HG03521 (cell line): Measurements from ENCODE around the gene XBP1.
A peak's percentile ranks its signal among the peaks of the same experiment; 100 is the strongest.
"Not testable (repeated sequence)": the region's sequence is repeated elsewhere in the genome, so short reads cannot be mapped to it uniquely, and the experiment has no call there.

Experiments used
- ATAC-seq: cut with Tn5 transposase; IDR thresholded peaks from one replicate; pipeline ENCODE4 v1.9.1; 2021; ENCODE audit warnings: mild to moderate bottlenecking, moderate library complexity; ENCODE audit not compliant: unreplicated experiment

Gene XBP1

GRCh38 chr22:28793976-28794584 lies 6.3 kb downstream of the XBP1 start:
- ATAC-seq = no peak

DNA sequence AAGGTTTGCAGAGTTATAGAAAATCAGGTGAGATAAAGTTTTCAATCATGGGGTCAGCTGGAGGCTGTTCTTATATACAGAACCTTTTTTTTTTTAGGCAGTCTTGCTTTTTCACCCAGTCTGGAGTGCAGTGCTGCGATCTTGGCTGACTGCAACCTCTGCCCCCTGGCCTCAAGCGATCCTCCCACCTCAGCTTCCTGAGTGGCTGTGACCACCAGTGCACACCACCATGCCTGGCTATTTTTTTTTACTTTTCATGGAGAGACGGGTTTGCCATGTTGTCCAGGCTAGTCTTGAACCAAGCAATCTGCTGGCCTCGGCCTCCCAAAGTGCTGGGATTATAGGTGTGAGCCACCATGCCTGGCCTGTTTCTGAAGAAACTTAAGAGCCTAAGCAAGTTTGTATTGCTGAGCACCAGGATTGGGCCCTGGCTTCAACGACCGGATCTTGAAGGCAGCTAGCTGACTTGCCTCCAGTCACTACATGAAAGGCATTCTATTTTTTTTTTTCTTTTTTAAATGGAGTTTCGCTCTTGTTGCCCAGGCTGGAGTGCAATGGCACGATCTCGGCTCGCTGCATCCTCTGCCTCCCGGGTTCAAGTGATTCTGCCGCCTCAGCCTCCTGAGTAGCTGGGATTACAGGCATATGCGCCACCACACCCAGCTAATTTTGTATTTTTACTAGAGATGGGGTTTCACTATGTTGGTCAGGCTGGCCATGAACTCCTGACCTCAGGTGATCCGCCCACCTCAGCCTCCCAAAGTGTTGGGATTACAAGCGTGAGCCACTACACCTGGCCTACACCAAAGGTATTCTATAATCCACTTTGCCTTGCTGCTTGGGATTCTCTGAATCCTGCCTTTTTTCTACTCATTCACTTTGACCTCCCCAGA lies 7.6 kb downstream of the XBP1 start:
- ATAC-seq = peak; percentile 26

DNA sequence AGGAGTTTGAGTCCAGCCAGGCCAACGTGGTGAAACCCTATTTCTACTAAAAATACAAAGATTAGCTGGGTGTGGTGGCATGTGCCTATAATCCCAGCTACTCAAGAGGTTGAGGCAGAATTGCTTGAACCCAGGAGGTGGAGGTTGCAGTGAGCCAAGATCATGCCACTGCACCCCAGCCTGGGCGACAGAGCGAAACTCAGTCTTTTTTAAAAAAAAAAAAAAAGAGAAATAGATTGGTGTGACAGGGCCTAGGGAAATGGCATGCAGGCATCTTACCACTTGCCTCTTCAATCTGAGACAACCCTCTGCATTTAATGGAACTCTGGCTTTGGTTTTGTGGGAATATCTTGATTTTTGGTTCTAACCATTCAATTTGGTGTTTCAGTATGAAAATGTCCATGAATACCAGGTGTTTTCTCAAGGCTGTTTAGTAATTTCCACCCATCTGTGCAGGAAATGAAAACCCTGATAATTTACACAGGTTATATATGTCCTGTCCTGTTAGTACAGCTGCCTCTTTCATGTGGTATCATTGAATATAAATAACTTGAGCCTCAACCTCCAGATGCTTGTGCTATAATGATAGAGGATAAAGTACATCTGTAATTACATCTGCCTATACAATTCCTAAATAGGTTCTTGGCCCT lies 8.4 kb downstream of the XBP1 start:
- peak; percentile 51 for ATAC-seq

DNA sequence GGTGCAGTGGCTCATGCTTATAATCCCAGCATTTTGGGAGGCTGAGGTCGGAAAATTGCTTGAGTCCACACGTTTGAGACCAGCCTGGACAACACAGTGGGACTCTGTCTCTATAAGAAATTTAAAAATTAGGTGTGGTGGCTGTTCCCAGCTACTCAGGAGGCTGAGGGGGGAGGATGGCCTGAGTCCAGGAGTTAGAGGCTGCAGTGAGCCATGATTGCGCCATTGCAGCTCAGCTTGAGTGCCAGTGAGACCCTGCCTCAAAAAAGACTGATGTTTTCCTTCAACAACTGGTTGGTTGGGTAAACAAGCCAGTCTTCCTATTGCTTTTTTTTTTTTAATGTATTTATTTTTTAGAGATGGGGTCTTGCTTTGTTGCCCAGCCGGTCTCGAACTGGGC lies 9.2 kb downstream of the XBP1 start:
- no peak for ATAC-seq

DNA sequence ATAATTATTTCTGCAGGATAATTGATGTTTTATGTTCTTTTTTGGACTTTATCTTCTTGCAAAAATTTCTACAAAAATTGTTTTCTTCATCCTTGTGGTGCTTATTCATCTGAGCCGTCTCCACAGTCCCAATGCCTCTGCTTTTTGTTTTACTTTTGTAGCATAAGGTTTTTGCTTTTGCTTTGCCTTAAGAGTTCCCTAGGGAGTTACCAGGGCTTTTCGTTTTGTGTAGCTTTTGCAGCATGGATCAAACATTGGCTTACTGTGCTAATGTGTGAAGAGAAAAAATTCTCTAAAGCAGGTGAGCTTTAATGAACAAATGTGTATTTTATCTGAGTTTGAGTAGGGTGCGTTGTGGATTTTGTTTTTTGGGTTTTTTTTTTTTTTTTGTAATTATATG lies 11.8 kb downstream of the XBP1 start:
- no peak for ATAC-seq

DNA sequence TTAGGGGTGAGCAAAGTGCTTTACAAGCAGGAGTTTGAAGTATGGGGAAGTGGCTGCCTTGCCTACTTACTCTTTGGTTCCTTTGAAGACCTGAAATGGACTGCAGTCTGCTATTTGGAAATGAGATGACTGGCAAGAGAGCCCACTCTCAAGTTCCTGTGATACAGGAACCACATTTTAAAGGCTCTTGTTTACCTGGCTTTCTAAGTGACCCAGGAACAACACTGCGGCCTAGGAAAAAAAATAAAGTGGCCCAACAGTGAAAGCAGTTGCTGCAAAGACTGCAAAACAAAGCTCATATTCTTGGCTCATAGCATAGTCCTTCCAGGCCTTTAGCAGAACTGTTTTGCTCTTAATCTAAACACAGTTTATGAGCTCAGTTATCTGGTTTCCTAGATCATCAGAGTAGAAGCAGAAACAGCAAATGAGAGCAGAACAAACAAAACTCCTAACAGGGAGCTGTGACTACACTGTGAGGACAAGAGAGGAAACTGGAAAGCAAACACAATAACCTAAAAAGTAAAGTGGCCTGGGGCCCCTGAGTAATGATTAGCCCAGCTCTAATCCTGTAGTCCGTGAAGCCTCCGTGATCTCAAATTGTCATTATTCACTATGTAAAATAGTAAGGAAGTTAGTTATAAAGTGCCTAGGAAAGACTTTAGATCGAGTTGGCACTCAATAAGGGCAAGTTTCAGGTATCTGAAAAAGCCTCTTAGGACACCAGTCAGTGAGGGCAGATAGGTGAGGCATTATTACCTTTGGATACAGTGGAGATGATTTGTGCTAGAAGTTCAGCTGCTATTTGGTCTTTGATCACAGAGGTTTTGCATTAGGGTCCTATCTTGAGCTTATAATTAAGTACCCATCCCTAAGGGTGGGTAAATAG lies 16.3 kb downstream of the XBP1 start:
- ATAC-seq = no peak

- no peak for ATAC-seq
Observed at GRCh38 chr22:28780296-28780695, 20.1 kb downstream of the XBP1 start.

- ATAC-seq = no peak
Observed at GRCh38 chr22:28779833-28780232, 20.5 kb downstream of the XBP1 start.

DNA sequence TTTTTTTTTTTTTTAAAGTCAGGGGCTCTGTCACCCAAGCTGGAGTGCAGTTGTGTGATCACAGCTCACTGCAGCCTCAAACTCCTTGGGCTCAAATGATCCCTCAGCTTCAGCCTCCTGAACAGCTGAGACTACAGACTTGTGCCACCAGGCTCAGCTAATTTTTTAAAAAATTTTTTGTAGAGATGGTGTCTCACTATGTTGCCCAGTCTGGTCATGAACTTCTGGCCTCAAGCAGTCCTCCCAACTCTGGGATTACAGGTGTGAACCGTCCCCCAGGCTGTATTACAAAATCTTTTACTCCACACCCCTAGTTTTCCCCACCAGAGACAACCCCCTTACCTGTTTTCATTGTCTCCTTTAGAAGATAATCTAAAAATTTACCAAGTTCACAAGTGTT lies 26.0 kb downstream of the XBP1 start:
- ATAC-seq = no peak

DNA sequence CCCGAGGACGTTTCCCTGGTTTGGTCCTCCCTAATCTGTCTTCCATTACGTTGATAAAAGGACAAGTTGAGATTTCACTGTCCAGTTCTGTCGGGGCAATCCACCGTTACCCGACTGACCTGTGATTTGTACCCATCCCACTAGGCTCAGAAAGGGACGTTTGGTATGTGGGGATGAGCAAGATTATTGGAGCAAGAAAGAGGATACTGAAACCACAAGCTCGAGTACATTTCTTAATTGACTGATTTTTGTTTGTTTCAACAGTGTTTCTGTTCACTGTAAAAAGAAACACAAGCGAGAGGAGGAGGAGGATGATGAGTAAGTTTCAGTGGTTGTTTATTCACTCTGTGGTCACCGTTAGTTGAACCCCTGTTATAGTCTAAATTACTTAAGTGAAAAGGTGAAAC lies 26.9 kb downstream of the XBP1 start:
- peak; percentile 13 for ATAC-seq

- ATAC-seq = peak; percentile 82
Observed at GRCh38 chr22:28772633-28773460, 27.5 kb downstream of the XBP1 start, which contains the start of gene CCDC117. CCDC117 (plus strand) TSS chr22:28772695; CDS start chr22:28772850, 155 bp downstream.

GRCh38 chr22:28771195-28771791 lies 29.1 kb downstream of the XBP1 start:
- ATAC-seq = no peak

DNA sequence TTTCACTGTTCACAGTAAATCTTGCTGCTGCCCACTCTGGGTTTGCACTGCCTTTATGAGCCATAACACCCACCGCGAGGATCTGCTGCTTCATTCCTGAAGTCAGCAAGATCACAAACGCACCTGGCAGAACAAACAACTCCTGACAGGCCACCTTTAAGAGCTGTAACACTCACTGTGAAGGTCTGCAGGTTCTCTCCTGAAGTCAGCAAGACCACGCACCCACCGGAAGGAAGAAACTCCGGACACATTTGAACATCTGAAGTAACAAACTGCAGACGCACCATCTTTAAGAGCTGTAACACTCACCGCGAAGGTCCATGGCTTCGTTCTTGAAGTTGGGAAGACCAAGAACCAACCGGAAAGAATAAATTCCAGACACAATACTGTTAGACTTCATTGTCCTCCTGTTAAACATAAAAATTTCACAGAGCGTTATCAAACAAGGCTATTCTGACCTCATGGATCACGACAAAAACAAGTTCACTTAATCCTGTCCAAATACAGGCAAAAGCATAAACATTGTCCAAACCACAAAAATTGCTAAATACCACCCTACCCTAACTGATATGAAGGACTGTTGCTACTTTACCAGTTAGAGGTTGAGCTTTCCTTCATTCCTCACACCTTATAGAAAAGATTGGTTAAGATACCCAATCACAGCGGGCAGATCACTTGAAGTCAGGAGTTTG lies 30.8 kb downstream of the XBP1 start:
- ATAC-seq = no peak

DNA sequence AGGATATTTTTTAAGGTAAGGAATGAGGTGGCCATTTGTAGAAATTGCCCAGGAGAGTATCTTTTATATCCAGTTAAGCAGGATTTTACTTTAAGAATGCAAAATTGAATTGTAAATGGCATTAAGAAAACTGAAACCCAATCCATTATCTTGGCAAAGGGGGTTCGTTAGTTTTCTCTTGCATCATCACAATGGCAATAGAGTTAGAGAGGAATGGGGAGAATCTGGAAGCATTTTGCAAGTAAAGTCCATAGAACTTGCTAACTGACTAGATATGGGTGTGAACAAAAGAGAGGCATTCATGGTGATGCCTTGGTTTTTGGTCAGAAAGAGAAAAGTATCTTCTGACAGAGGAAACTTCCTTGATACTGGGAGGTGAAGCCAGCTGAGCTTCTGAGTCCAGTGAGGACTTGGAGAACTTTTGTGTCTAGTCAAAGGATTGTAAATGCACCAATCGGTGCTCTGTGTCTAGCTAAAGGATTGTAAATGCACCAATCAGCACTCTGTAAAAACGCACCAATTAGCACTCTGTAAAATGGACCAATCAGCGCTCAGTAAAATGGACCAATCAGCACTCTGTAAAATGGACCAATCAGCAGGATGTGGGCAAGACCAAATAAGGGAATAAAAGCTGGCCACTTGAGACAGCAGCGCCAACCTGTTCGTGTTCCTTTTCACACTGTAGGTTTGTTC lies 31.5 kb downstream of the XBP1 start:
- ATAC-seq = no peak

DNA sequence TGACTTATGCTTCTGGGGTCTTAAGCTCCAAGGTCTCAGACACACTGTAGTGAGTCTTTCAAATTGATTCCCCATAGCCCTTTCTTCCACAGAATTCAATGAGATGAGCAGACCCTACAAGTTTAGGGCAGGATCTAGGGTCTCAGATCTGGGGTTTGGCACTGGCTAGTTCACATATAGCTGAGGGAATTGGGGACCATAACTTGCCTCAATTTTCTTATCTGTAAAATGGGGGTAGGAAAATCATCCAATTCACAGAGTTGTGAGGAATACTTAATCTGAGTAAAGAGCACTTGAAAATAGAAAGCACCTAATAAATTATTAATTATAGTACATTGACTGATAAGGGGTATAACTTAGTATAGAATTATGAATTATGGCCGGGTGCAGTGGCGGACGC lies 33.7 kb downstream of the XBP1 start:
- ATAC-seq = no peak

DNA sequence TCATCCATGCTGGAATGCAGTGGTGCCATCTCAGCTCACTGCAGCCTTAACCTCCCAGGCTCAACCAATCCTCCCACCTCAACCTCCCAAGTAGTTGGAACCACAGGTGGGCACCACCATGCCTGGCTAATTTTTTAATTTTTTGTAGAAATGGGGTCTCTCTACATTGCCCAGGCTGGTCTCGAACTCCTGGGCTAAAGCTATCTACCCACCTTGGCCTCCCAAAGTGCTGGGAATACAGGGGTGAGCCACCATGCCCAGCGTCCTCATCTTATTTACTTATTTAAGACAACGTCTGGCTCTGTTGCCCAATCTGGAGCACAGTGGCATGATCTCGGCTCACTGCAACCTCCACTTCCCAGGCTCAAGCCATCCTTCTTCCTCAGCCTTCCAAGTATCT lies 38.4 kb downstream of the XBP1 start:
- ATAC-seq = not testable (repeated sequence)

DNA sequence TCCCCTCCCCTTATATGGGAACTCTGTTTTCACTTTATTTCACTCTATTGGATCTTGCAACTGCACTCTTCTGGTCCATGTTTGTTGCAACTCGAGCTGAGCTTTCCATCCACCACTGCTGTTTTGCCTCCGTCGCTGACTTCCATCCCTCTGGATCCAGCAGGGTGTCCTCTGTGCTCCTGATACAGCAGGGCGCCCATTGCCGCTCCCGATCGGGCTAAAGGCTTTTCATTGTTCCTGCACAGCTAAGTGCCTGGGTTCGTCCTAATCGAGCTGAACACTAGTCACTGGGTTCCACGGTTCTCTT lies 39.0 kb downstream of the XBP1 start:
- ATAC-seq = no peak

DNA sequence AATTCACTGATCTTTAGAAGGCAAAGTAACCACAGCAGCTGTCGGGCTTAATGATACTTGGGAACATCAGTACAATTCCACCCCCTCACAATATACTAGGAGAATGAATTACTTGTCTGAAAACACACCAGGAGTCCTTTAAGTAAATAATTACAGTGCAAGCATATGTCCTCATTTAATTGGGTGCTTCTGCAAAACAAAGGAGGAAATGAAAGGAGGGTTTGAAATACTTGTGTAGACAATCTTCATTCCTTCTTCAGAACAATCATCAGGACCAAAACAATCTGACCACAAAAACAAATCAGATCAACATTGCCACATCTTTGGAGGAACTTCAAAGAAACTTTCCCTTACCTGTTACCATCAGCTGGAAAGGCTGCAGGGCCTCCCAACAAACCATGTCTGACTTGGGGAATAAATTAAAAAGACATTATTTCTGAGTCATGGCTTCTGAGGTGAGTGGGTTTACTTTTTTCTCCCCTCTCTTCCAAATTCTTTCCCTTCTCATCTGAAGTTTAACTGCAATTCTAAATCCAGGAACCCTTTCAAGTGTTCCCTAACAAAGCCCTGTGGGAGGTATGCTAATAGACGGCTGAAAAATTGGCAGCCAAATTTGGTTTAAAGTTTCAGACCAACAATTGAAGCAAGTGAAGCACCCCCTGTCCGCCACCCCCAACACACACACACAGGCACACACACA lies 40.4 kb downstream of the XBP1 start:
- ATAC-seq = no peak
